ENCODE data around the gene APOA4. TPM values are rescaled to one million over a fixed set of nuclear protein-coding genes. Genes with fewer than 3 reads are reported as not detected.

APOA4 gene
- total and polyA plus RNA-seq, 2 of the 13 experiments (the other 11 are each of a cell fraction or from before 2014, with no cell fraction given) = 3.8 to 7.2 TPM

DNA sequence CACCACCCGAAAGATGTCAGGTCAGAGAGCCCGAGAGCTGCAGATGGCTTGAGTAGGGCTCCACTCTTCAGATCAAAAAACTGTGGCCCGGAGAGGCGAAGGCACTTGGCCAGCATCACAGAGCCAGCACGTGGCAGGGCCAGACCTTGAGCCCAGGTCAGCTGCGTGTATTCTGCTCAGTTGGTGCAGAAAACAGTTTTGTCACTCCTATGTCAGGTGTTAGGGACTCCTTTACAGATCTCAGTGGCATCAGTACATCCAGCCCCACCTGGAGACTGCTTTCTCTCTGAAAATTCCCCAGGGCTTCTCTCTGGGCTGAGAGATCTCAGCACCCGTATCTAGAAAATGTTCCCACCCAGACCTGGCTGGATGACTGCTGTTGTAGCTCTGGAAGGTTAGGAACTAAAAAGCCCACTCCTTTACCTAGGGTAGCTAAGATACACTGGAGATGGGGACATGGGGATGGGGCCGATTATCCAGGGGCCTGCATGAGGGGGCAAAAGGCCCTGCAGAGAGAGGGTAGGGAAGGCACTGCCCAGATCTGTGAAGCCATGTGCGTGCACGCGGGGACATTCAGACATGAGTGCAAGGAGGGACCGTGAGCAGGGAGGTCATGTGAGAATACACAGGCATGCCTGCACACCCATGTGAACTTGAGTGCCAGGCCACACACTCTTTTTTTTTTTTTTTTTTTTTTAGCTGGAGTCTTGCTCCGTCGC lies 10.9 kb upstream of the APOA4 start (continued):
- TF ChIP-seq, protein P1, sequence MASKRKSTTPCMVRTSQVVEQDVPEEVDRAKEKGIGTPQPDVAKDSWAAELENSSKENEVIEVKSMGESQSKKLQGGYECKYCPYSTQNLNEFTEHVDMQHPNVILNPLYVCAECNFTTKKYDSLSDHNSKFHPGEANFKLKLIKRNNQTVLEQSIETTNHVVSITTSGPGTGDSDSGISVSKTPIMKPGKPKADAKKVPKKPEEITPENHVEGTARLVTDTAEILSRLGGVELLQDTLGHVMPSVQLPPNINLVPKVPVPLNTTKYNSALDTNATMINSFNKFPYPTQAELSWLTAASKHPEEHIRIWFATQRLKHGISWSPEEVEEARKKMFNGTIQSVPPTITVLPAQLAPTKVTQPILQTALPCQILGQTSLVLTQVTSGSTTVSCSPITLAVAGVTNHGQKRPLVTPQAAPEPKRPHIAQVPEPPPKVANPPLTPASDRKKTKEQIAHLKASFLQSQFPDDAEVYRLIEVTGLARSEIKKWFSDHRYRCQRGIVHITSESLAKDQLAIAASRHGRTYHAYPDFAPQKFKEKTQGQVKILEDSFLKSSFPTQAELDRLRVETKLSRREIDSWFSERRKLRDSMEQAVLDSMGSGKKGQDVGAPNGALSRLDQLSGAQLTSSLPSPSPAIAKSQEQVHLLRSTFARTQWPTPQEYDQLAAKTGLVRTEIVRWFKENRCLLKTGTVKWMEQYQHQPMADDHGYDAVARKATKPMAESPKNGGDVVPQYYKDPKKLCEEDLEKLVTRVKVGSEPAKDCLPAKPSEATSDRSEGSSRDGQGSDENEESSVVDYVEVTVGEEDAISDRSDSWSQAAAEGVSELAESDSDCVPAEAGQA (IDR thresholded peaks at IDR 0.05; ENCODE audit: low read depth) = no peak
- TF ChIP-seq, protein P1 (CRISPR knock-in tag; IDR thresholded peaks at IDR 0.05; ENCODE audit: borderline replicate concordance) = no peak
- TF ChIP-seq REXO4 (CRISPR knock-in tag; IDR thresholded peaks at IDR 0.05; ENCODE audit: borderline replicate concordance) (no peak), KMT2B (CRISPR knock-in tag; IDR thresholded peaks at IDR 0.05) (peak; percentile 28; the same call in 1 of the 2 replicates), ZNF607 (CRISPR knock-in tag; IDR thresholded peaks at IDR 0.05; ENCODE audit: borderline replicate concordance) (peak; percentile 78; the same call in 1 of the 2 replicates), TBX2 (CRISPR knock-in tag; IDR thresholded peaks at IDR 0.05; ENCODE audit: borderline replicate concordance) (peak; percentile 81; the same call in 1 of the 2 replicates), MED13 (CRISPR knock-in tag; IDR thresholded peaks at IDR 0.05) (no peak), ZSCAN12 (CRISPR knock-in tag; IDR thresholded peaks at IDR 0.05) (no peak; the same call in 1 of the 2 replicates), ZFP90 (CRISPR knock-in tag; IDR thresholded peaks at IDR 0.05; ENCODE audit: borderline replicate concordance) (0 out of 2 replicates have a peak, but pooled peaks have one; percentile 9), MYNN (CRISPR knock-in tag; IDR thresholded peaks at IDR 0.05; ENCODE audit: low read depth) (no peak), ZNF790 (CRISPR knock-in tag; IDR thresholded peaks at IDR 0.05; ENCODE audit: borderline replicate concordance) (no peak), ZNF776 (CRISPR knock-in tag; IDR thresholded peaks at IDR 0.05) (no peak), SALL1 (CRISPR knock-in tag; IDR thresholded peaks at IDR 0.05) (peak; percentile 92), PRMT3 (CRISPR knock-in tag; IDR thresholded peaks at IDR 0.05; ENCODE audit: borderline replicate concordance, low read depth) (0 out of 2 replicates have a peak, but pooled peaks have one; percentile 3), KDM5A (IDR thresholded peaks at IDR 0.05; ENCODE audit: borderline replicate concordance, low read length) (no peak), HNRNPUL1 (IDR thresholded peaks at IDR 0.05; ENCODE audit: low read depth, low read length) (no peak), NCOA1 (CRISPR knock-in tag; IDR thresholded peaks at IDR 0.05) (0 out of 2 replicates have a peak, but pooled peaks have one; percentile 9), ZNF547 (CRISPR knock-in tag; IDR thresholded peaks at IDR 0.05) (no peak)
- TF ChIP-seq, protein P2, sequence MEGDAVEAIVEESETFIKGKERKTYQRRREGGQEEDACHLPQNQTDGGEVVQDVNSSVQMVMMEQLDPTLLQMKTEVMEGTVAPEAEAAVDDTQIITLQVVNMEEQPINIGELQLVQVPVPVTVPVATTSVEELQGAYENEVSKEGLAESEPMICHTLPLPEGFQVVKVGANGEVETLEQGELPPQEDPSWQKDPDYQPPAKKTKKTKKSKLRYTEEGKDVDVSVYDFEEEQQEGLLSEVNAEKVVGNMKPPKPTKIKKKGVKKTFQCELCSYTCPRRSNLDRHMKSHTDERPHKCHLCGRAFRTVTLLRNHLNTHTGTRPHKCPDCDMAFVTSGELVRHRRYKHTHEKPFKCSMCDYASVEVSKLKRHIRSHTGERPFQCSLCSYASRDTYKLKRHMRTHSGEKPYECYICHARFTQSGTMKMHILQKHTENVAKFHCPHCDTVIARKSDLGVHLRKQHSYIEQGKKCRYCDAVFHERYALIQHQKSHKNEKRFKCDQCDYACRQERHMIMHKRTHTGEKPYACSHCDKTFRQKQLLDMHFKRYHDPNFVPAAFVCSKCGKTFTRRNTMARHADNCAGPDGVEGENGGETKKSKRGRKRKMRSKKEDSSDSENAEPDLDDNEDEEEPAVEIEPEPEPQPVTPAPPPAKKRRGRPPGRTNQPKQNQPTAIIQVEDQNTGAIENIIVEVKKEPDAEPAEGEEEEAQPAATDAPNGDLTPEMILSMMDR (CRISPR knock-in tag; IDR thresholded peaks at IDR 0.05) = no peak; the same call in none of the 2 replicates
- TF ChIP-seq, protein P3, sequence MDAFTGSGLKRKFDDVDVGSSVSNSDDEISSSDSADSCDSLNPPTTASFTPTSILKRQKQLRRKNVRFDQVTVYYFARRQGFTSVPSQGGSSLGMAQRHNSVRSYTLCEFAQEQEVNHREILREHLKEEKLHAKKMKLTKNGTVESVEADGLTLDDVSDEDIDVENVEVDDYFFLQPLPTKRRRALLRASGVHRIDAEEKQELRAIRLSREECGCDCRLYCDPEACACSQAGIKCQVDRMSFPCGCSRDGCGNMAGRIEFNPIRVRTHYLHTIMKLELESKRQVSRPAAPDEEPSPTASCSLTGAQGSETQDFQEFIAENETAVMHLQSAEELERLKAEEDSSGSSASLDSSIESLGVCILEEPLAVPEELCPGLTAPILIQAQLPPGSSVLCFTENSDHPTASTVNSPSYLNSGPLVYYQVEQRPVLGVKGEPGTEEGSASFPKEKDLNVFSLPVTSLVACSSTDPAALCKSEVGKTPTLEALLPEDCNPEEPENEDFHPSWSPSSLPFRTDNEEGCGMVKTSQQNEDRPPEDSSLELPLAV (CRISPR knock-in tag; conservative IDR thresholded peaks at IDR 0.05; ENCODE audit: low read depth) = no peak

Measured in HepG2 (cell line).